HG03575 (cell line): ENCODE measurements around the gene DNAH8.

Experiments used
- ATAC-seq: cut with Tn5 transposase; IDR thresholded peaks from one replicate; pipeline ENCODE4 v1.9.1; 2021; ENCODE audit not compliant: unreplicated experiment, insufficient number of reproducible peaks, low FRiP score; ENCODE audit errors: extremely low read depth

DNAH8 gene

DNA sequence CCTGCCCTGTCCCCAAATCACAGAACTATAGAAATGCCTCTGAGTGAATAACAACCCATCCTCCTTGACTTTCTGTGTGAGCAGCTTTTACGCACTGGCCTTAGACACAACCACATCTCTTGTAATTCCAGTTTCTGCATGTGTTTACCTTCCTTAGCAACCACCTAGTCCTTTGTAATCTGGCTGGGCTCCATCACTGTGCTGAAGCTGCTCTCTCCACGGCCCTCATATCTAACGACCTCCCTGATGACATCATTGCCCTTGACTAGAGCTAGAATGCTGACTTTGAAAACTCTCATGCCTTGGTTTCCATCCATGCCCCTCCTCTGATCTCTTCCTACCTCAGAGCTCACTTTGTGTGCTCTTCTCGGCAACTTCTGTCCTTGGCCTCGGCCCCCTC, 303.0 kb downstream of the DNAH8 start:
- no peak for ATAC-seq

- no peak for ATAC-seq
Measured at GRCh38 chr6:39020136-39020535, 305.0 kb downstream of the DNAH8 start.

DNA sequence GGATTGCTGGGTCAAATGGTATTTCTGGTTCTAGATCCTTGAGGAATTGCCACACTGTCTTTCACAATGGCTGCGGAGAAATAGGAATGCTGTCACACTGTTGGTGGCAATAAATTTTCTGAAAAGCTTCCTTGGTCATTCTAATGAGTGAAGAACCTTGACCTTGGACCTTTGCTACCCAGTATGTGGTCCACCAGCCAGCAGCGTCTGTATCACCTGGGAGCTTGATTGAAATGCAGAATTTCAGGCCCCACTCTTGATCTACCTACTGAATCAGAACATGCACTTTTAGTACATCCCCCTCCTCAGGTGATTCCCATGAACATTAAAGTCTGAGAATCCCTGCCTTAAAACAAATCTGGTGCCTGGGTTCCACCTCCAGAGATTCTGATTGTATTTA, 305.9 kb downstream of the DNAH8 start:
- no peak for ATAC-seq

- no peak for ATAC-seq
Measured at GRCh38 chr6:39021779-39022178, 306.7 kb downstream of the DNAH8 start.

- ATAC-seq, result no peak
Measured at GRCh38 chr6:39026175-39026574, 311.1 kb downstream of the DNAH8 start.

DNA sequence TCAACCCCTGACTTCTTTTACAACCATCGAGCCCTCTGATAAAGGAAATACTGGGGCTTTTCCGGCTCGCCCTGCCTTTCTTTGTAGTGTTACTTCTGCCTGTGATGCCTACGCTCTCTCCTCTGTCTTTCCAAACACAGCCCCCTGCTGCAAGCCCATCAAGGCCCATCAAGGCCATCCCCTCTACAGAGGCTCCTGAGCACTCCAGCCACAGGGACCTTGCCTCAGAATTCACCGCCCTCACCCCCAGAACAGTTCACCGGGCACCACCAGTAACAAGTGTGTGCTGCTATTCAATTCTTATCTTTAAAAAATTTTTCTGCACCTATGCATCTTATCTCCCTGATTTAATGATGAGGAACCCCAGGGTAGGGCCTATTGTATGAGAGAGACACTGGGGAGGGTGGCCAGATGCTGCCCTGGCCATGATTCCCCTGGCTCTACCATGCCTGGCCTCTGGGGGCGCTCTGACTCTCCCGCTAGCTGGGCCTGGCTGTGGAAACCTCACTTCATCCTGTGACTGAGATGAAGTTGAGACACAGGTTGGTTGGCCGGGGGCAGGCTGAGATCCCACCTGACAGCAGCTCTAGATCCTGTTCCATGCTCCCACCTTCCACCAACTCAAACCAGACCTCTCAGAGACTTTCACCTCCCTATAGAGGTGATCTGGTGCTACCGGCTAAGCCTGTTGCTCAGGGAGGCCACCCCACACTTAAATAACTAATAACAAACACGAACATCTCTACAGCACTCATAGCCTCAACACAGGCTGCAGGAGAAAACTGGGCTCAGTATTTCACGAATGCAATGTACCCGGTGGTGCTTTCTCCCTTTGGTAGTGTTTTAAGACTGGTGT, 314.3 kb downstream of the DNAH8 start:
- no peak for ATAC-seq

GRCh38 chr6:39035681-39036080, 320.6 kb downstream of the DNAH8 start:
- ATAC-seq, result no peak

DNA sequence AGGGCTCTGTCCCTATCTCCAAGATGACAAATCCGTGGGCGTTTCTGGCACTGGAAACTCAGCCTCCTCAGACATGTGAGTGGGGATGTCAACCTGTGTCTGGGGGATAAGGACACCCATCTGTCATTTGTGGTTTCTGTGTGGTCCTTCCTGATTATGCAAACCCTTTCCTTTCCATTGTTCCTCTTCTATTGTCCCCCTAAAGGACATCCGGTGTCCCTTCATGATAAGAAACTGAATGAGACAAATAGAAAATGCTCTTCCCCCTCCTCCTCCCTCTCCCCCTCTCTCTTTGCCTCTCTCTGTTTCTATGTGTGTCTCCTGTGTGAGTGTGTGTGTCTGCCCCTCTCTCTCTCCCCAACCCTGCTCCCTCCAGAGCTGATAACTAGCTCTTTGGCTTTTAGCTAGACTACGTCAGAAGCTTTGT, 322.0 kb downstream of the DNAH8 start:
- ATAC-seq, result no peak

GRCh38 chr6:39037707-39038106, 322.6 kb downstream of the DNAH8 start:
- ATAC-seq, result no peak

DNA sequence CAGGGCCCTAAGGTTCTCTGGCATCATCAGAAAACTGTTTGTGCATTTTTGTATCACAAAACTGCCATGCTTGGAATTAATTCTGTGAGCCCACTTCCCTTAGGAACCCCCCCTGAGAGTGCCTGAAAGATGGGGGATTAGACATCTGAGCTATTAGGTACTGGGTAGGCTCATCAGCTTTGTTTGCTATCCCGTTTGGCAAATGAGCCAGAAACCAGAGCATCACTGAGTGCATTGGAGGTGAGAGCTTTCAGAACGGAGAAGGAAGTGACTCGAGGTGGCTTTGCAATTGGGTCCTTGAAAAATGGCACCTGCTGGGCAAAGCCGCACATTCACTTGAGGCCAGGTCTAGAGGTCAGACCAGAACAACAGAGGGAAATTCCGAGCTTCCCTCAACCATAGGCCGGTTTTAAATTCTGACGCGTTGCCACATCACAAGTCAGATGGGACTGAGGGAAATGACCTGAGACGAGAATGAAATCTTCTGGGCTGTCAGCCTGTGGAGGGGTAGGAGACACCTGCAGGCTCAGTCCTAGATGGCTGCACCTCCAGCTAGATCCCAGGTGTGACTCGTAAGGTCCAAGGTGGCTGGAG, 325.1 kb downstream of the DNAH8 start:
- no peak for ATAC-seq

DNA sequence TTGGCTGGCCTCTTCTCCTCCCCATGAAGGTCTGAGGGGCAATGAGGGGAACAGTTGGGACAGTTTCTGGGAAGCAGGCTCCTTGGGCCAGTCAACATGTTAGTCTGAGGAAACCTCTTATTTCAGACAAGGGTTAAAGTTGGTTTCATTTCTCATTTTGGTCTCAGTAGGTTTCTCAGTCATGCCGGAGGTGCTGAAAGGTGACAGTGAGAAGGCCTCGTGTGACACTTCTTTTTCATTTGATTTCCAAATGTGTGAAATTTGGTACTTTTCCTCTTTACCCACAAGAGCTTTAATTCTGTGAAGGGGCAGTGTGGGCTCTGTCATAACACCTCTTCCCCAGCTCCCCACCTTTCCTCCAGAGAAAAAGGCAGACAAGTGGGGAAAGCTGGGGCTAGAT, 326.0 kb downstream of the DNAH8 start:
- ATAC-seq, result no peak

DNA sequence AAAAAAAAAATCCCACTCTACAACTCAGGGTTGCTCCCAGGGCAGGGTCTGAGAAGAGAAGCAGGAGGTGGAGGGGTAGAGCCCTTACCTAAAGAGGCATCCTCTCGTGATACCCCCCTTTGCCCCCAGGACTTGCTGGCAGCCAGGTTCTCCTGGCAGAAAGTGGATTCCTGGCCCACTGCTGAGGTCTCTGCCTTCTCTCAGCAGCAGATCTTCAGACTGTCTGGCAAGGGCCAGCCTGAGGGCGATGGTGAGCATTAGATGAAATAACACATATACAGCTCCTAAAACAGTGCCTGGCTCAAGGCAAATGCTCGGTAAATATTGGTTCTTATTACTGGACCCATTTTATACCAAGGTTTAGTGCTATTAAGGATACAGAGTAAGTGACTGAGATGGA, 328.7 kb downstream of the DNAH8 start:
- no peak for ATAC-seq

GRCh38 chr6:39044181-39044580, 329.1 kb downstream of the DNAH8 start:
- no peak for ATAC-seq

DNA sequence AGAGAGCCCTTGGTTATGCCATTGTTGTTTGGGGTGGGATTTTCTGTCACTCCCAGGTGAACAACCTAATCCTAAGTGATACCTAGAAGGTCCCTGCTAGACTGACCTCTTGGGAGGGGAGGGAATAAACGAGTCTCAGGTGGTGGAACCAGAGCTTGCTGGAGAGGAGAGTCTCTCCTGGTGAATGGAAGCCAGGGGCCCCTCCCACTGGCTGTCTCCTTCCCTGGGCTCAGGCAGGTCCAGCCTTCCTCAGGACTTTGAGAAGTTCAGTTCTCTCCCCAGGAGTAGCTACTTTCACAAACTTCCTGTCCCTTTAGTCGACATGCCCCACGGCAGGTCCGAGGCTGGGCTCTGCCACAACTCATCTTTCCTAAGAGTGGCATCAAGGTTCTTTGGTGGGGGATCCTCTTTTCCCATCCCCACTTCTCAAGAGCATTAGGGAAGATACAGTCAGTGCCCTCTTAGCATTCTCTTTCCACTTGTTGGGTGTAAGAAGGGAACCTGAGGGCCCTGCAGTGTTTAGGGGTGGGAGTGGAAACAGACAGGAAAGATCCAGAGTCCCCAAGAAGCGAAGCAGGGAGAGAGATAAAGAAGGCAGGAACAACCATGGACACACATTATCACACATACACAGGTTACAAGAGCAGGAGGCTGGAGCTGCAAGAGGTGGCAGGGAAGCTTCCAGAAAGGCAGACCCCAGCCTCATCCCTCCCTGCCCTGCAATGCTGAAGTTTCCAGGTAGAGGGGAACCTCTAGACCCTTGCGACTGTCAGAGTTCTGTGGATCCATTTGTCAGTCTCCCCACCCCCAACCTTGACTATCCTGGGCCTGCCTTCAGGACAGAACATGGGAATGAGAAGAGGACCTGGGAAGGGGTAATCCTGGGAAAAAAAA, 332.6 kb downstream of the DNAH8 start:
- ATAC-seq, result no peak

DNA sequence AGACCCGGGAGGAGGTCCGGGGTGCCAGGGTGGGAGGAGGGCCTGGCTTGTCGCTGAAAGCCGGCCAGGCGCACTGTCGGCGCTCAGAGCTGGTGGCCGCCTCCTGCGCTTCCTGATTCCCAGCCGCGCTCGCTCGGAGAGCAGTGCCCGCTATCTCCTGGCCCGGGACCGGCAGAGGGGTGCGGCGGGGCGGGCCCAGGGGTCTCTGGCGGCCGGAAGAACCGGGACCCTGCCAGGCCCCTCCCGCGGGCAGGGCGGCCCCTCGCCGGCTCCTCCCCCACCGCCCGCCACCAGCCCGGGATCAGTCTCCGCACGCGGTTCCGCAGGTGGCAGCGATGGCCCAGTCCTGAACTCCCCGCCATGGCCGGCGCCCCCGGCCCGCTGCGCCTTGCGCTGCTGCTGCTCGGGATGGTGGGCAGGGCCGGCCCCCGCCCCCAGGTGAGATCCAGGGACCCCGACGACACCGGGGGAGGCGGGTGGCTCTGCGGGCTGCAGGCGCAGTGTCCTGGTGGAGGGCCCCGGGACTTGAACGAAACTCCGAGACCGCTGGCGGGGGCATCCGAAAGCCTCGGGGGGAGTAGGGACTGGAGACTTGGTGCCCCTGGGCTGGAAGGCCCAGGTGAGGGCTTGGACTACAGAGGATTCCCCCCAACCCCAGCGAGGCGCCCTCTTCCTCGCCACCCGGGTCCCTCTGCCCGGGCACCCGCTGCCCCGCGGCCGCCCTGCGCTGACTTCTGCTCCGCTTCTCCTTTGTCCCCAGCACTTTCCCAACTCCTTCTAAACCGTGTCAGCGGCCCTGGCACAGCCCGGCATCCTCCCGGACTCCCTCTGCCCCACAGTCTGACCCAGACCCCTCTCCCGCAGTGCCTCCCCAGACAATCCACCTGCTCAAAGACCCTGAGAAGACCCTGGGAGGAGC, 333.6 kb downstream of the DNAH8 start, which contains the start of gene GLP1R:
GLP1R (plus strand) TSS at position 301 of the 919 bp plus-strand sequence; CDS start at position 361, 60 bp downstream.
- ATAC-seq, result no peak

- ATAC-seq, result no peak
Measured at GRCh38 chr6:39049575-39050283, 334.6 kb downstream of the DNAH8 start.

DNA sequence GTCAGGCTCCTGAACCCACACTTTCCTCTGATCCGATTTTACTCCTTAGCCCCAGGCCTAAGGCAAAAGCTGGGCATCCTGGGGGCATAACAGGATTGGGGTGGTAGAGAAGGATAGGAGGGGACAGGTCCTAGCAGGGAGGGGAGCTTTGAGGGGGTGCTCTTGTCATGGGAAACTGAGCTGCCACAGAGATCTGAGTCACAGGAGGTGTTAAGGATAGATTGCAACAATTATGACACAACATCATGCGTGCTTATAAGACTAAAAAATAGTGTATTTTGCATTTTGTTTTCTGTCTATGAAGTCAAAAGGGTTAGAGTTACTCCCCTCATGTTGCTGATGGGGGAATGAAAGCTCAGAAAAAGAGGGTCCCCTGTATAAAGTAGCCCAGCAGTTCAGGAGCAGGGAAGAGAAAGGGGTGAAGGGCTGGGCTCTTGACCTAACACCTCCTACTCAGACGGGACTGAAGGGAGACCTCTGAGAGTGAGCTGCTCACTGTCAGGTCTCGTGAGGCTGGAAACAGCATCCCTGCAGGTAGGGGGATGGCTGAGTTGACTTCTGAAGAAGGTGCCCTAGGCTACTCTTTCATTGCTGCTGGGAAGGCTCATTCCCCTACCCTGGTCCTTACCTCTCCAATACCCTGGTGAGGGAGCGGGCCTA, 335.5 kb downstream of the DNAH8 start:
- ATAC-seq, result no peak
